GM19099 (cell line): ENCODE results near the gene ZNF439.

Experiments
- POLR2A ChIP-seq: IDR thresholded peaks from 3 replicates; pipeline ENCODE4 v1.6.1; 2011; ENCODE audit warnings: low read depth; ENCODE audit not compliant: insufficient read length; ENCODE audit errors: extremely low read depth

The ZNF439 gene

DNA sequence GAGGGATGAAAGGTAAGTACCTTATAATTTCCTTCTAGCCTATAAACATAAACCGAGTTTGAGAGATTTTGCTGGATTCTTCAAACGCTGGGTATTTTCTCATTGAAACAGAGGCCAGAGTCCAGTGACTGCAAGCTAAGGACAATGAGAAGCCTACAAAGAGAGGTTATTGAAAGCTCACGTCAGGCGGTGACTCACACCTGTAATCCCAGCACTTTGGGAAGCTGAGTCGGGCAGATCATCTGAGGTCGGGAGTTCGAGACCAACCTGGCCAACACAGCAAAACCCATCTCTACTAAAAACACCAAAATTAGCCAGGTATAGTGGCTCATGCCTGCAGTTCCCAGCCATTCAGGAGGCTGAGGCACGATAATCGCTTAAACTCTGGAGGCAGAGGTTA lies 24.1 kb downstream of the ZNF439 start:
- TF ChIP-seq POLR2A = no peak

DNA sequence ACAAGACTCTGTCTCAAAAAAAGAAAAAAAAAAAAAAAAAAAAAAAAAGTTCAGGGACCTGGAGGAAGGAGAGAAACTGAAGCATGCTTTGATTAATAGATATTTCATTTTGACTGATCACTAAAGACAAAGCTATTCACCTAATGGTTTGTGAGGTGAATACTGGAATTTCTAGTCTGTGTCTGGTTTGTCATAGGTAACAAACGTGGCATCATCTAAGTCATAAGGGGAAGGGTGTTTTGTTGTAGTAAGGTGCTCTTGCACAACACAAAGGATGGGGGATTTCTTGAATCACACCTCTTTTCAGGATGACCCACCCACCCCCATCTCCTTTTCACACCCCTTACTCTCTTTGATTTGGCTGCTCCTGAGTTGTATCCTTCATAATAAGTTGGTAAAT lies 25.2 kb downstream of the ZNF439 start:
- no peak for TF ChIP-seq POLR2A

DNA sequence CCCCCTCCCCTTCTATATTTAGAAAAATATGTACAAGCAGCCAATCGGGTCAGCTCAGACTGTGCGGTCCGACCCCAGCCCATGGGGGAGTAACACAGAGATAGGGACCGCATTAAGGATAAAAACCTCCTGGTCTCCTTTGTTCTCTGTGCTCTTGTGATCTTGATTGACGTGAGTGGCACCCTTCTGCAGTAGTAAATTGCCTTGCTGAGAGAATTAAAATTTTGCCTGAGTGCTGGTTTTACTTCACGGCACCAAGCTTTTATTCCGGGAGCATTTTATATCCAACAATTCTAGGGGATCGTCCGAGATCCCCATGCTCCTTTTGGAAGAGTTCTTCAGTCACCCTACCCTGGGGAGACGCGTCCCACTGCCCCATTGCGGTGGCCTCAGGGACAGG lies 32.1 kb downstream of the ZNF439 start:
- no peak for TF ChIP-seq POLR2A

DNA sequence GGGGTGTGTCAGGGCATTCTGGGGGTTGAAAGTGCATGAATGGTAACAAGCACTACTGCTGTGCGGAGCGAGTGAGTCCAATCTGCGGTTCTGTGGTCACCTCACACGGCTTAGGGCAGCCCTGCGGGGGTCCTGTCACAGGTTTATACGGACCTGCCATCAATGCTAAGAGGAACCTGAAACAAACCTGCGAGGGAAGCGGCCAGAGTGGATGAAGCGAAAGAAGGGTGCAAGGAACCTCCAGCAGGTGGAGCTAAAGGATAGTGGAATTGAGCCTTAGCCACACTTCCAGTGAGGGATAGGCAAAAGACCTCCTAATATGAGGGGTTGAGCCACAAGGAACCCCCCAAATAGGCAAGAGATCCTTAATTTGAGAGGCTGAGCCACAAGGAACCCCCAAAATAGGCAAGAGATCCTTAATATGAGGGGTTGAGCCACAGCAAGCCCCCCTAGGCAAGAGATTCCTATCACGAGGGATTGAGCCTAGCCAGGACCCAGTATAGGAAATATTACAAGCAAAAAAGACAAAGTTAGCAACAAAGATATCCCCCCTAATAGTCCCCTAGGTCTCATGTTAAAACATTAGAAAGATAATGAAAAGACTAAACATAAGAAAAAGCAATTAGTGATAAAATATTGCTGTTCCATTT lies 32.8 kb downstream of the ZNF439 start:
- no peak for TF ChIP-seq POLR2A

DNA sequence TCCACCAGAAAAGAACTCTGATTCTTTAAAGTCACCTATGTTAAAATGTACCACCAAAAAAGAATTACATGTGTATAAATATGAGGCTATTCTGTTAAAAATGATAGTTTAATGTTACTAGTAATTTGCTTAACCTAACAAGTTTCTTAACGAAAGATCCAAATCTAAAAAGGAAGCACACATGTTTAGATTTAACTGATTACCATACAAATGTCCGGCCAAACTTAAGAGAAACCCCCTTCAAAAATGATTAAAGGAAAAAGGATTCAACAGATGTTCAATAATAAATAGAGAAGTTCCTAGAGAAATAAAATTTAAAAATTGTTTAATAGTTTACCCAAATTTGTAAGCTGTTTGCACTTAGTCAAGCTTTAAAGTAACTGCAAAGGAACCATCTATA lies 34.1 kb downstream of the ZNF439 start:
- no peak for TF ChIP-seq POLR2A

DNA sequence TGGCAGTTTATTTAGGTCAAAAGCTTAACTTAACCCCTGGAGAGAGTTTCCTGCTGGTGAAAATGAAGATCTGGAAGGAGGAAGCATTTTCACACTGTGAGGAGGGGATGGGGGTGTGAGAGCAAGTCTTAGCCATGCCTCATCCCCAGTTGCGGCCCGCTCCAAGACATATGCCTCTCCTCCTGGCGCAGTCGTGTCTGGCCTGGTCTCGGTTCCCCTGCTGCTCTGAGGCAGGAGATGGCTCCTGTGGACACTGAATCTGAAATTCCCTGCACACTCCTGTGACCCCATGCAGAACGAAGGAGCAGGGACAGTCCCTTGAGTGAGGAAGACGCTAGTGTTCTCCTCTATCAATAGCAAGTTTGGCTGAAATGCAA lies 38.7 kb downstream of the ZNF439 start:
- TF ChIP-seq POLR2A = no peak

DNA sequence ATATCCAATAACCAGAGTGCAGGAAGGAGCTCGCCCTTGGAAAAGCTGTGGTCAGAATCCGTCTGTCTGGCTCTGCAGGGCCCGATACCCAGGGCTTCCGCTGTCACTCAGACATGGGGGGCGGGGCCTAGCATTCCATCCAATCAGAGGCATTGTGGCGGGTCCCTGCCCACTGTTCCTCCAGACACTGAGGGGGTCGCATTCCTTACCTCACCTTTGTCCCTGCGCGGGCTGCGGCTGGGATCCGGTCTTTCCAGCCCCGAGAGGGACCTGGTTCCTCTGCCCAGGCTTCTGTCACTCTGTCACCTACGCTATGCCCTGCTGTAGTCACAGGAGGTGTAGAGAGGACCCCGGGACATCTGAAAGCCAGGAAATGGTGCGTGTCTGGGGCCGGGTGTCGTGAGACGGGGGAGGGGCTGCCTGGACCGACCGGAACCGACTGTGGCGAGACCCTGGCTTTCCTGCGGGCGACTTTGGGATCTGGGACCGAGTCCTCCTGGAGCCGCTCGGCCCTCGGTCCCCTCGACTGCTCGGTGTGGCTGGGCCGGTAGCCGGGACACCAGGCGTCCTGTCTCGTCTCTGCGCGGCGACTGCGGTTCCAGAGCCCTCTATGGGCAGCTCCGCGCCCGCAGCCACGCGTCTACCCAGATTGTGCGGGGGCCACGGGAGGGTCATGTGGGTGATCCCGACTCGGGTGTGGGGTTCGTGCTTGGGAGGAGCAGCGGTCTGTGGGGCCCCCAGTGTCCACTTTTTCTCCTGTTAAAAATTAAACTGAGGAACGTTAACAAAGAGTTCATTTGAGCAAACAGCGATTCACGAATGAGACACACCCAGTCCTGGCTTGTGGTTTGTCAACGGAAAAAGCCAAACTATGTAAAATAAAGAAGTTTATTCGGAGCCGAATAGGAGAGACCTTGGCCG lies 39.3 kb downstream of the ZNF439 start, which contains the start of gene ZNF69:
ZNF69 (plus strand) TSS at position 172 of the 921 bp plus-strand sequence; CDS start at position 314, 142 bp downstream.
- TF ChIP-seq POLR2A = no peak

DNA sequence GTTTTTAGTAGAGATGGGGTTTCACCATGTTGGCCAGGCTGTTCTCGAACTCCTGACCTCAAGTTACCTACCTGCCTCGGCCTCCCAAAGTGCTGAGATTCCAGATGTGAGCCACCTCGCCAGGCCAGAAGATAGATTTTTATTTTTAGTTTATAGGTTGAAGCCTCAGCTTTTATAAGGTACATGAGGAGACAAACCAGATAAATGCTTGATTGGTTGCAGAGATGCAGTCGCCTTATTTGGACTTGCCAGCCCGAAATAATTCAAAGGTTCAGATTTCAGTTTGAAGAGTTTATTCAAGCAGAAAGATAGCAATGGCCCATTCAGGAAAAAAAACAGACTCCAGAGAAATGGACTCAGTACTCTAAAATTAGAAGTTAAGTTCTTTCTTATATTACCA lies 42.1 kb downstream of the ZNF439 start:
- TF ChIP-seq POLR2A = no peak

DNA sequence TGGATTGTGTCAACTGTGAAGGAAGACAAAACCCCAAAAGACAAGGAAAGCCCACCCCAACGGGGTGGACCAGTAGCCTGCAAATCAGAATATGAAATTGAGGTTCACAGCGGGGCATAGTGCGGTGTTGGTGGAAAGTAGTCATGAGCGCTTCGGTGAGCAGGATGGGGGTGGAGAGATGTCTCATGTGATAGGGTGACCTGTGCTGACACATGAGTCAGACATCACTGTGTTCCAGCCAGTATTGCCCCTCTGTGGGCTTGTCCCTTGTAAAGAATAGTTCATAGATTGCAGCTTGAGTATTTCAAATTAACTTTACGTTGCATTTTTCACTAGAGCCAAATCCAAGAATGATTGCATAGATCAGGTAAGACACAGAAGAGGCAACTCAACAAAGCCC lies 46.3 kb downstream of the ZNF439 start:
- TF ChIP-seq POLR2A = no peak

DNA sequence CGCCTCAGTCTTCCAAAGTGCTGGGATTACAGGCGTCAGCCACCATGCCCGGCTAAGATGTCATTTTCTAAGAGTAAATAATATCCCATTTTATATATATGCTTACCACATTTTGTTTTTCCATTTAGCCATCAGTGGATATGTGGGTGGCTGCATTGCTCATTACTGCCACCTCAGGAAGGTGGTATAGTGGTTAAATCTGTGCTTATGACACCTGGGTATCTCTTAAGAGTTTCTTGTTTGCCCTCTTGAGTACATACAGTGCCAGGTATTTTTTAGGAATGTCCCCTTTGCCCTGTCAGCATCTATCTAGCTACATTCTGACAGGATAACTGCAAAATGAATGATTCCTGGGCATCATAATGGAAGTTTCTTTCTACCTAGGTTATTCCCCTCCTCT lies 53.7 kb downstream of the ZNF439 start:
- no peak for TF ChIP-seq POLR2A

DNA sequence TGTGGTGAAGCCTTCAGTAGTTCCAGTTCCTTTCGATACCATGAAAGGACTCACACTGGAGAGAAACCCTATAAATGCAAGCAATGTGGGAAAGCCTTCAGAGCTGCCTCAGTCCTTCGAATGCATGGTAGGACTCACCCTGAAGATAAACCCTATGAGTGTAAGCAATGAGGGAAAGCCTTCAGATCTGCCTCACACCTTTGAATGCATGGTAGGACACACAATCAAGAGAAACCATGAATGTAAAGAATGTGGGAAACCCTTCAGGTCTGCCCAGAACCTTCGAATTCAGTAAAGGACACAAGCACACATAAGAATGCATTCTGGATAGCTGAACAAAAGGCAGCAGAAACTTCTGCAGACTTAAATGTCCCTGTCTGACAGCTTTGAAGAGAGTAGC lies 57.4 kb downstream of the ZNF439 start:
- TF ChIP-seq POLR2A = no peak
